GM12878 (cell line): ENCODE results near the gene AGK. TPM values are rescaled to one million over a fixed set of nuclear protein-coding genes. Genes with fewer than 3 reads are reported as not detected.

Source experiments
- CEBPZ ChIP-seq: fragments of 150-350 bp; IDR thresholded peaks from 2 replicates; pipeline ENCODE4 v1.6.1; 2016; ENCODE audit warnings: low read depth, low read length
- ETV6 ChIP-seq, 2 experiments: fragments of 450-650 bp in 1 of 2; IDR thresholded peaks in 1 of 2; conservative IDR thresholded peaks in 1 of 2; 2 replicates each; pipeline ENCODE4 v1.6.1; 2014; ENCODE audit warnings: antibody characterized with exemption in 1 of 2, borderline replicate concordance in 1 of 2, low read depth in 1 of 2, mild to moderate bottlenecking in 1 of 2, moderate library complexity in 1 of 2
- HDAC2 ChIP-seq: fragments of 200-600 bp; sonication (generic); IDR thresholded peaks from 2 replicates; pipeline ENCODE4 v1.6.1; 2017
- RFX5 ChIP-seq: IDR thresholded peaks from 2 replicates; pipeline ENCODE4 v1.6.1; 2011; ENCODE audit warnings: low read depth, low read length, improper control_type of control experiment
- ZNF687 ChIP-seq: fragments of 450-650 bp; IDR thresholded peaks from 2 replicates; pipeline ENCODE4 v1.6.1; 2017; ENCODE audit warnings: mild to moderate bottlenecking, moderate library complexity
- polyA plus RNA-seq, 11 experiments: library from polyadenylated mRNA; depleted of rRNA in 4 of 11; unstranded in 6 of 11; stranded (reverse) in 5 of 11; fragments of >200 nt; fragmentation: Nextera tagmentation in 4 of 11; fragmentation: Illumina TruSeq in 1 of 11; extraction: Ambion mirVana in 4 of 11; extraction: Trizol in 1 of 11; gene quantifications; 1 replicate in 1 of 11; 2 replicates in 10 of 11; pipeline versions ENCODE4 v1.2.1 to v1.2.3, GENCODE V29; 2011 to 2016; ENCODE audit warnings: inconsistent platforms in 2 of 11, missing spikeins in 2 of 11, low read depth in 1 of 11
- total RNA-seq, 4 experiments: library from RNA; depleted of rRNA in 3 of 4; stranded (reverse); fragments of >200 nt in 3 of 4; fragmentation: Illumina TruSeq in 1 of 4; extraction: Trizol in 1 of 4; gene quantifications; 2 replicates each; pipeline versions ENCODE4 v1.2.1 to v1.2.3, GENCODE V29; 2013 to 2021

Gene AGK
- total and polyA plus RNA-seq, 10 of the 15 experiments (the other 5 are each of a cell fraction or from before 2014, with no cell fraction given): 32.5 to 85.6 (median 47.8) TPM

- TF ChIP-seq CEBPZ (no peak), HDAC2 (no peak), ETV6 (conservative IDR thresholded peaks at IDR 0.05 in 1 of 2, IDR thresholded peaks at IDR 0.05 in 1 of 2; ENCODE audit: borderline replicate concordance in 1 of 2, low read depth in 1 of 2) (no peak), ZNF687 (no peak), RFX5 (no peak)
Observed at GRCh38 chr7:141660259-141660658, 109.0 kb downstream of the AGK start (continued).
